HUDEP-2 (cell line): Measurements from ENCODE around the gene PEX11A.

Experiments
- DNase-seq, 76 experiments: peaks; one replicate each; lab custom pipeline; 2025; ENCODE audit not compliant: unreplicated experiment in 76 of 76; lab: John Stamatoyannopoulos, UW

The PEX11A gene

GRCh38 chr15:89677381-89677780 lies 13.2 kb downstream of the PEX11A start:
- no peak for DNase-seq

GRCh38 chr15:89675606-89676005 lies 14.9 kb downstream of the PEX11A start:
- no peak for DNase-seq

DNA sequence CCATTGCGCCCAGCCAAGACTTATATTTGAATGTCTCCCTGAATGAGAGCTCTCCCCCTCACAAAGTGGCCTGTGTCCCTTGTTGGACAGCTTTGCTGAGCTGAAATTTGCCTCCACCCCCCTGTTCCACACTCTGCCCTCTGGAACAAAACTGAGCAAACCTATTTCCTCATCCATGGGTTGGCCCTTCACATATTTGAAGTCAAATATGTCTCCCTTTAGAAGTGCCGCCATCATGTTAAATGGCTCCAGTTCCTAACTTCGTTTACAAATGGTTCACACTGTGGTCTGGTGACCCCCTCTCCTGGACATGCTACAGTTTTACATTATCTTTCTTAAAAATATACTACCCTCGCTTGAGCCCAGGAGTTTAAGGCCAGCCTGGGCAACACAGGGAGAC lies 16.0 kb downstream of the PEX11A start:
- no peak for DNase-seq

GRCh38 chr15:89673165-89673512 lies 17.4 kb downstream of the PEX11A start:
- DNase-seq = peak in 31 of 76 experiments; percentile 6 to 56 (median 19)

DNA sequence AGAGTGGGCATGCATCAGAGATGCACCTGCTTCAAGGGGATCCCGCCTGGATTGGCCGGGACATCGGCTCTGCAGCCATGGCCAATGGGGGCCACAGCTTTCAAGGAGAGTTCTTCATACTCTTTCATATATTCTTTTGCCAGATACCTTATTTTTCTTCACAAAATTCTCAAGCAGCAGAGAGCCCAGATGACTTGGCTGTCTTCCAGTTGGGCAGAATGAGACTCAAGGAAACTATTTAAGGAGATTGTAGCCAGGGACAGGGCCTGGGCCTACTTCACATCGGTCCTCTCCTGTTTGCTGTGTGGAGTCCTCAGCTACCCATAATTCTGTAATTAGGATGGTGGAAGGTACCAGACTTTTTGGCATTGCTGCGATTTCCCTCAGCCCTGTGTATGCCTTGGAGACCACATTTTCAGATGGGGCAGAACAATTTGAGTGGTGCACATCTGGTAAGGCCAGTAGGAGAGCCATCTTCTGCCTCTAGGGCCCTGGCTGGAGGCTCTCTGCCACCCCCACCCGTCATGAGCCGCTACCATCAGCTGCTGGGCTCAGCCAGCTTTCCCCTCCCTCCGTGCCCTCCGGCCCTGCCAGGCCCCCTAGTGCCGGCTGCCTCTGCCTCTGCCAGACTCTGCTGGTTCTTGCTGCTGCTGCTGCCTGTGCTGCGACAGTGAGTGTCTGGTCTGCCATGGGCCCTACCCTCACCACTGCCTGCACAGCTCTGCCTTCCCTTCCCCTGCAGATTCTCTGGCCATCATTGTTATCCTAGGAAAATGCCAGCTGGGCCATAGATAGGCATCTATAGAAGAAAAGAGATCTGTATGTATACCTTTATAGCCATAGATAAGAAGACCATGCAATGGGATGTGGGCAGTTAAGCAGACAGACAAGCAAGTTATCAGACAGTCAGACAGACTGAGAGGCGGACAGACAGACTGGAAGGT lies 18.1 kb downstream of the PEX11A start:
- DNase-seq = no peak

DNA sequence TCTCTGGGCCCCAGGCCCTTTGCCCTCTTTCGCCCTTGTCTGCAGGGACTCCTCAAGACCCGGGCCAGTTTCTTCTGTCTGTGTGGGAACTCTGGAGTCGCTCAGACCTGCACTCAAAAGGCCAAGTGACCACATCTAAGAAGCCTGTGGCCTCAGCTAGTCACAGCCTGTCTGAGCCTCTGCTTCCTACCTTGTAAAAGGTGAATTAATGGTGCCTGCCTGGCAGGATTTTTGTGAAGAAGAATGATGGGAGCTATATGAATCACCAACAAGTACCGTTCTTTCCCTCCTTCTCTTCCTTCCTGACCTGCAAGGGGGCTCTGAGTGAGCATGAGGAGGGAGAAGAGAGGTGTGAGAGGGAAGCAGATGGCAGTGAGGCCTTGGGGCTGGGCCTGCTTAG lies 18.9 kb downstream of the PEX11A start:
- no peak for DNase-seq

DNA sequence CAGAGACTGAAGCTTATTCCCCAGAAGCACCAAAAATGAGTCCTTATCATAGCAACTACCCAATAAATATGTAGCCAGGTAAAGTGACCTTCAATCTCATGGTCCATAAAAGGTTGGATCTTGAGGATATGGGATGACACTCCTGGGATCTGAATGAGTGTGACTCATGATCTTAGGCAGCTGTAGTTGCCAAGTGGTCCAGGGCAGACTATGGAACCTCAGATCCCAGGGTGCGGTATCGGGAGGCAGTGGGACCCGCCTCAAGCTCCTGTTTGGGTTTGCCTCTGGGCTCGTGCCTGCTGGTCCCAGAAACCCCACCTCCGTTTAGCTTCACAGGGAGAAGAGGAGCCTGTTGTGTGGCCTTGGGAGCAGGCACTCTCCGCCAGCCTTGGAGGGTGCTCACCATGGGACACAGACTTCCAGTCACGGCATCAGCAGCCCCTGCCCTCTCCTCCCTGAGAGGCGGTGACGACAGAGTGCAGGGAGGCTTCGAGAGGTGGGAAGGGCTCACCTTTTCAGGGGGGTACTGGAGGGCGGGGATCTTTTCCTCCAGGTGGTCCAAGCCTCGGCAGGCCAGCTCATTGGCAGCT lies 19.5 kb downstream of the PEX11A start:
- DNase-seq = no peak

DNA sequence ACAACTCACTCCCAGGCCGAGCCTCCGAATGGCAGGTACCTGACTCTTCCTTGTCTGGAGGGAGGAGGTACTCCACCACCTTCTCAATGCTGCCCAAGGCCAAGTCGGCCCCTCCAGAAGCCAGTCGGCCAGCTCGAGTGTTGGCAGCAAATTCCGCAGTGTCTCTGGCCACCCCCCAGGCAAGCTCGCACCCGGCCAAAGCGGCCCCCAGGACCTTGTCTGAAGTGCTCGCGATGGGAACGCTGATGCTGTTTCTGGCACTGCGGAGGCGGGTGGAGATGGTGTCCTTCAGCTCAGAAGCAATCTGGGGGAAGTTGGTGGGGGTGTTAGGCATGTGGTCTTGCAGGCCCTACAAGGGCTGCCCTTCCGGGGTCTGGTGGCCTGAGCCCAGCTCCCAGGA lies 20.6 kb downstream of the PEX11A start:
- no peak for DNase-seq

DNA sequence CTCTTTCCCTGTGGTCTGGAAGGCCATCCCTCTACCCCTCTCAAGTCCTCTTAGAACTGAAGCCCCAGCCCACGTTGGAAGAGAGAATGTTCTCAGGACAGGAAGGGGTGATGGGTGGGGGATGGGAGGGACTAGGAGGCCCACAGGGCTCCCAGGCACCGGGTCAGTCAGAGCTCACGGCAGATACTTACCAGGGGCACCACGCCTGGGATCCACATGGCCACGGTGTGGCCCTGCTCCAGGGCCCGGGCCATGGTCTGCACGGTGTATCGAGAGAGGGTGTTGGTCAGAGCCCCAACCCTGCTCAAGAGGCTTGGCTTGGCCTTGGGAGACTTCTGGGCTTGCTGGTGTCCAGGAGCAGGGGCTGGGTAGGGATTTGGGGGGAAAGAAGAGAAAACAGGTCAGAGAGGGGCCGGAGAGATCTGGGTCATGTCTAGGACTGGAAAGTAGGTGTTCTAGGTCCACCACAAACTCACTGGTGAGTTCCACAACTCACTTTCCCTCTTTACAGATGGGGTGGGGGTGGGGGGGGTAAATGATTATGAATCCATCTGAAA lies 21.2 kb downstream of the PEX11A start:
- DNase-seq = no peak

DNA sequence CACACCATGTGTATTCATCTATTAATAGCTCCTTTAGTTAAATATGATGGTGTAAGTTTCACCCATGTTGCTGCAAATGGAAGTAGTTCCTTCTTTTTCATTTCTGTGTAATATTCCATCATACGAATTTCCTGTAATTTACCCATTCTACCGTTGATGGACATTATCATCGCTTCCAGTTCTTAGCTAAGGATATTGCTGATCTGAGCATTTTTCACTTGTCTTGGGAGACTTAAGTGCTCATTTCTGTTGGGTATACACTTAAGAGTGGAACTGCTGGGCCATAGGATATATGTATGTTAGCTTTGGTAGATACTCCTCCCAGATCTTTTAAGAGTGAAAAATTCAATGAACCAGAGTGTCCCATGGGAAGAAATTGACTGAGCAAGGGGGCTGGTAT lies 22.4 kb downstream of the PEX11A start:
- no peak for DNase-seq

GRCh38 chr15:89667706-89667960 lies 22.9 kb downstream of the PEX11A start:
- no peak for DNase-seq

DNA sequence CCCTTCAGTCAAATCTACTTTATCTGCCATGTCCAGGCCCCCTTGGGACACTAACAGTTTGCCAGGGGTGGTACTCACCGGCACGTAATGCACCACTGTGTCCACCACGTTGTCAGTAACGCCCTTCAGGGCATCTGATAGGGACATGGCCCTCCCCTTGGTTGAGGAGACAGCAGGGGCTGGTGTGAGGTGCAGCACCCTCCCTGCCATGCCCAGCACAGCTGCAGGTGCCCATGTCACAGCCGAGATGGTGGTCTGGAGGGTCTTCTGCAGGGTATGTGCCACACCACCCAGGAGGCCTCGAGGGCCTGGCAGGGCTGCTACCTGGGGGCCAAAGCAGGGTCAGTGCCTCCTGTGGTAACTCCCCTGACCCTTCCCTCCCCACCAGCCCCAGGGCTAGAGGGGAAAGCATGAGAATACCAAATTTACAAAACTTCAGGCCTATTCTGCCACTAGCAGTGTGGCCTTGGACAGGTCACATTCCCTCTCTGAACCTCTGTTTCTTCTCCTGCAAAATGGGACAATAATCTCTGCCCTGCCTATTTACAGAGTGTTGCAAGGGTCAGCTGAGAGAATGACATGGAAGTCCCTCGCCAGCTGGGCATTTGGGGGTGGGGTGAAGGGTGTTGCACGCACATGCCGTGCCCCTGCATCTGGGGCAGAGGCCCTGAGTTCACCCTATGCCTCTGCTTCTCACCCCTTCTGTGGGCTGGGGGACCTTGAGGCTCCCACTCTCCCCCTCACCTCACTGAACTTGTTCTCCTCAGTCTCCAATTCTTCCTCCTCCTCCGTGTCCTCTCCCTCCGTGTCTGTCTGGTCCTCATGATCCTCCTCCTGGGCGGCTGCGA lies 23.5 kb downstream of the PEX11A start:
- DNase-seq = no peak

DNA sequence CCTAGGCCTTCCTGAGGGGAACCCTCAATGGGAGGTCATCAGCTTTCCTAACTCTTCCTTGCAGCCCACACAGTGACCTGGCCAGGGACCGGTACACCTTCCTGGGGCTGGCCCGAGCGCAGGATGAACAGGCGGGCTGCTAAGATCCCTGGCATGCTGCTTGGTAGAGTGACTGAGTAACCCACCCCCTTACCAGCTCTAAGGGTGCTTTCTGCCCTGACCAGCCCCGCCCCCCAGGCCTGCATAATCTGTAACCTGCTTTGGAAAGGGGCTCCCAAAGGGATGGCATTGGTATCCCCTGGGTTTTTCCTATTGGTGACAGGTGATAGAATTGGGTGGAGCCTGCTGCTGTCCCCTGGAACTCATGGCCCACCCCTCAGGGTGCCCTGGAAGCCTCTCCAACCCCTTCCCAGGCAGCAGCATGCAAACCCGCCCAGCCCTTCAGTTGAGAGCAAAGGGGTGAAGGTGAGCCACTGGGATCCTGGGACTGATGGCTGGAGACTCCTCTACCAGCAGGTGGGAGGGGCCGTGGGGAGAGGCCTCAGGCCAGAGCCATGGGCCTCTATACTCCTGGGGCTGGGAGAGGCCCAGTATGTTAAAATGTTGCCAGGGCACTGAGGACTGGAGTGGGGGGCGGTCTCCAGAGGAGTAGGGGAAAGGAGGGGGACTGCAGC lies 24.2 kb downstream of the PEX11A start:
- no peak for DNase-seq

DNA sequence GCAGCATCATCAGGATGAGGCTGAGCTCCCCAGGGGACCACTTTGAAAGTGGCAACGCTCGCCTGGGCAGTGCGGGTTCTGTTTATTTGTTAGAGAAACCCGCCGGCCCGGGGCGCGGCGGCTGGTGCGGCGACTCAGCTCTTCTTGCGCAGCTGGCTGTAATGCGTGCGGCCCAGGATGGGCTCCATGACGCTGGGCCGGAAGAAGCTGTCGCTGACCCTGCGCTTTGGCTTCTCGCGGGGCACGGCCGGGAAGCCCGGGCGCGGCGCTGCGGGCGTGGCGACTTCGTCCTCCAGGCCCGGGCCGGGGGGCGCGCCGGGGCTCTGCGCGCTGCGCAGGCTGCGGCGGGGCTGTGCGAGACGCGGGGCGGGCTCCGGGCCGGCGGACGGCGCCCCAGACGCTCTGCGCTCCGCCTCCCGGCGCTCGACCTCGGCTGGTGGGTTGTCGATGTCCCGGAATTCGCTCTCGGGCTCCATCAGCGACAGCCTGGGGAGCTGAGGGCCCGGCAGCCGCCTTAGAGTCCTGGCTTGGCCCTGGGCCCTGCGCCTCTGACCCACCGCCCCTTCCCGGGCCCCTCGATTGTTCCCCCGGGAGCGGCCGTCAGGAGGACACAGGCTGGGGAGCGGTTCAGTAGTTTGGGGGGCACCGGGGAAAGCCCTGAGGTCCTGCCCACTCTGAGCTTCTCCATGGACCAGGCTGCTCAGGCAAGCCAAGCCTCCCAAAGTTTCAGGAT lies 24.9 kb downstream of the PEX11A start:
- DNase-seq = no peak

DNA sequence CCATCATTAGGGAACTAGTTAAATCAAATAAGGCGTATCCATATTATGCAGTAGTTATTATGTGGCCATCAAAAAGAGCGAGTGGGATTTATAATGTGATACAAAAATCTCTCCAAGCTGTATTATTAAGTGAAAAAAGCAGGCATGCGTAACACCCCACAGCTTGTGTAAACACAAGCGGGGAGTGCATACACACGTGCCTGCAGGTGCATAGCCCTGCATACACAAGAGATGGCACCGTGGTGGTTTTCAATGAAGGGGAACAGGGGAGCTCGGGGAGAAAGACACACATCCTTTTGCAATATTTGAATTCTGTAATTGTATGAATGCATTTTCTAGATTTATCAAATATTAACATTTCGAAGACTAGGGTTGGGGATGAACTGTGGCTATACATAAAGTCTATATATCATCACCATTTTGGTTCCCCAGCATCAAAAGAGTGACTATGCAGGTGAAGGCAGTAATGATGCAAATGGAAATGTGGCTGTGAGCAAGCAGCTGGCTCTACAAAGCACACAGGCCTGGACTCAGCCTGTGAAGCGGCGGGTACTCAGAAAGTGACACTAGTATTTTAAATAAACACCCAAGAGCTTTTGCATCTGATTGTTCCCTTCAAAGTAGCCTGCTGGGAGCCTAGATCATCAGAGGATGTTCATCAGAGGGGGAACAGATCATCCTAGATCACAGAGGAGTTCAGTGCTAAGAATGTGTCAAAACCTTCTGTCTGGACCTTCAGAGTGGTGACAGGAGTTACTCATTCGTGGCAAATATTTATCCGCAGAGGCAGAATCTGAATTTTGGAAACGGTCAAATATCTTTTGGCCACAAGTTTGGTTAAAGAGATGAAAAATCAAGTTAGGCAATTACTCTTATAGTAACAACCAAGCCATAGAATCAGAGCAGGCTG lies 25.9 kb downstream of the PEX11A start:
- DNase-seq = no peak

DNA sequence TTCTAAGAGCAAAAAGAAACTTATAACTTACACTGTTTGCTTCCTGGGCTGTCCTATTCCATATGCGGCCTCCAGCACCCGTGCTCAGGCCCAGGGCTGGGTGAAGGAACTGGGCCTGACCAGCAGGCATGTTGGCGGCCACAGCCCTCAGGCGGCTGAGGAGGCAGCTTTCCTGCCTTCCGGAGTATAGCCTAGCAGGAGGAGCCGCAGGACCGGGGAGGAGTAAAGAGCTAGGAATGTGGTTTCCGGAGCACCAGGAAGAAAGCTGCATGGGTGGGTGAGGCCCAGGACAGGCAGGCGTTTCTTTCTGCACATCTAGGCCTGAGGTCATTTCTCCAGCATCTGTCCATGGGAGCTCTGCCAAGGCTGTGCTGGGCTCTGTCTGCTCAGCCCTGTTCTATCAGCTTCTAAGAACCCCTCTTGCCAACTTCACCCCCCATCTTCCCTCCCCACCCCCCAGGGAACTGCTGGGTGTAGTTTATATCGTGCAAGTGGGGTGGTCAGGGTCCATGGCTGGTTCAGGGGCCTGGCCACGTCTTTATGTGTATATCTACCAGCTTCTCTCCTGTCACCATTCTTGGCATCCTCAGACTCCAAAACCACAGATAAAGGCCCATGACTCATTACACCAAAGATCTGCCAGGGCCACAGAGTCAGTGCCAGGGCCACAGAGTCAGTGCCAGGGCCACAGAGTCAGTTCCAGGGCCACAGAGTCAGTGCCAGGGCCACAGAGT lies 27.5 kb downstream of the PEX11A start:
- peak in 1 of 76 experiments; percentile 11 for DNase-seq

GRCh38 chr15:89660556-89660955 lies 30.0 kb downstream of the PEX11A start:
- no peak for DNase-seq

GRCh38 chr15:89659295-89659694 lies 31.3 kb downstream of the PEX11A start:
- DNase-seq = no peak
